Cortex of kidney (tissue), 1 donor: ENCODE measurements around the gene BCAS3.
"Not testable (repeated sequence)": the region's sequence is repeated elsewhere in the genome, so short reads cannot be mapped to it uniquely, and the experiment has no call there.

Experiments
- DNase-seq: peaks from one replicate; lab custom pipeline; 2025; lab: John Stamatoyannopoulos, UW

The BCAS3 gene

DNA sequence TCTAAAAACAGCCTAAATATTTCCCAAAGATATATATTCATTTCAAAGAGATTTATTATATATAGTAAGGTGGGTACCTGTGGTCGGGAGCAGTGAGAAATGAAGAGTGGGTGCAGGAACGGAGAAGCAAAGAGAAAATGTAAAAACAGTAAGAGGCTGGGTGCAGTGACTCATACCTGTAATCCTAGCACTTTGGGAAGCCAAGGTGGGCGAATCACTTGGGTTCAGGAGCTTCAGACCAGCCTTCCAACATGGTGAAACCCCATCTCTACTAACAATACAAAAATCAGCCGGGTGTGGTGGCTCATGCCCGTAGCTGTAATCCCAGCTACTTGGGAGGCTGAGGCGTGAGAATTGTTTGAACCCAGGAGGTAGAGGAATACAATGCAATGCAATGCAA lies 257.1 kb downstream of the BCAS3 start:
- DNase-seq = no peak

- not testable (repeated sequence) for DNase-seq
Measured at GRCh38 chr17:60935991-60936390, 258.3 kb downstream of the BCAS3 start.

DNA sequence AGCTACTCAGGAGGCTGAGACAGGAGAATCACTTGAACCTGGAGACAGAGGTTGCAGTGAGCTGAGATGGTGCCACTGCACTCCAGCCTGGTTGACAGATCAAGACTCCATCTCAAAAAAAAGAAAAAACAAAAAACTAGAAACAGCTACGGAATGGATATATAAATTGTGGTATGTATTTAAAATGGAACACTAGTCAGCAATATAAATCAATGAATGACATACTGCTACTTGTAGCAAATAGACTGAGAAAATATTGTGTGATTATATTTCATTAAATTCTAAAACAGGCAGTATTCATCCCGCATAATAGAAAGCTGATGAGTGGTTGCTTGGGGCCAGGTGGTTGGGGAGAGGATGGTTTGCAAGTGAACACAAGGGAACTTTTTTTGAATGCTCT lies 261.7 kb downstream of the BCAS3 start:
- DNase-seq = no peak

DNA sequence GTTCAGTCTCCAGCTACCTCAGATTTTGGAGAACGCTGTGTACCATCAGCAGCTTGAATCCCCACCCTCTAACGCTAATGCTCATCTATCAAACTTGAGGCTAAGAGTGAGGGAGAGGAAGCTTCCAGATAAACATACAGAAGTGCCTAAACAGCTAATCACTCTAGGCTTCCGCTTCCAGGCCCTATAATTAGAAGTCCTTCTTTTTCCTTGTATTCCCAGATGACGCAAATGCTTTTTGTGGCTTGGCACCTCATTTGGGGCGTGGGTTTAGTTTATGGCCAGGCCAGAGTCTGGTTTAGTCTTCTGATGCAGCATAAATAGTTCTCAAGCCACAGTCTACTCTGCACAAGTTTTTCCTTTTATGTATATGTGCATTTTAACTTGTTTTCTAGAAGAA lies 263.4 kb downstream of the BCAS3 start:
- DNase-seq = no peak

GRCh38 chr17:60941571-60941970 lies 263.9 kb downstream of the BCAS3 start:
- DNase-seq = no peak

- DNase-seq = no peak
Measured at GRCh38 chr17:60944751-60945150, 267.1 kb downstream of the BCAS3 start.

DNA sequence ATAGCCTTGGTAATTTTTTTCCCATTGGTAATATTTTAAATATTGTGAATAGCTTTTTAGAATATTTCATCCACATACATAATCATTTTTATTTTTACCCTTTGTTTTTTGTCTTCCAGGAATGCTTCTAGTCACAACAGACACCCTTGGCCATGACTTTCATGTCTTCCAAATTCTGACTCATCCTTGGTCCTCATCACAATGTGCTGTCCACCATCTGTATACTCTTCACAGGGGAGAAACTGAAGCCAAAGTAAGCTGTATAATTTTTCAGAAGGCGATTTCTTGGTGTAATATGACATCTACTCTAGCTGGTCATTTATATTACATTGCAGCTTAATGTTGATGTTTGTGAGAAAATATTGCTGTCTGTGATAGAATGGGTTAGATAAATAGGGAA lies 269.4 kb downstream of the BCAS3 start:
- DNase-seq = no peak

DNA sequence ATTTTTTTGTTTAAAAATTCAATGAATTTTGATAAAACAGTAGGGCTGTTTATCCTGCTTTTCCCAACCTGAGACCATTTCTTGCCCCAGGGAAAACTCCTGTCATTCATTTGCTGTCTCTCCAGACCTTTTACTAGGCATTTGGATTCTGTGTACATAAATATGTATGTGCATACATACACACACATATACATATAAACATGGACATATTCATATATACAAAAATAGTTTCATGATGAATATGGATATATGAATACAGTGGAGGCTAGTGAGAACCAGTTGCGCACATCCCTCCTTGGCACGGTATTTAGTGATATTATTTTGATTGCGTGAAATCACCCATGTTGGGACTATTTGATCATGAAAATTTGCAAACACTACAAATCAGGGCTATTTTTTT lies 269.9 kb downstream of the BCAS3 start:
- DNase-seq = no peak

- no peak for DNase-seq
Measured at GRCh38 chr17:60952747-60953146, 275.1 kb downstream of the BCAS3 start.

DNA sequence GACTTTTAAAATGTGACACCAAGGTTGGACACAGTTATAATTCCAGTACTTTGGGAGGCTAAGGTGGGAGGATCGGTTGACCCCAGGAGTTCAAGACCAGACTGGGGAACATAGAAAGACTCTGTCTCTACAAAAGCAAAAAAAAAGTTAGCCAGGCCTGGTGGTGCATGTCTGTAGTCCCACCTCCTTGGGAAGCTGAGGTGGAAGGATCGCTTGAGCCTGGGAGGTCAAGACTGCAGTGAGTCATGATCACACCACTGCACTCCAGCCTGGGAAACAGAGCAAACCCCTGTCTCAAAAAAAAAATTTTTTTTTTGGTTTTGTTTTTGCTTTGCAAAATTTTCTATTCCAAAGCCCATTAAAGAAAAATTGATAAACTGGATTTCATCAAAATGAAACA lies 281.4 kb downstream of the BCAS3 start:
- DNase-seq = no peak

DNA sequence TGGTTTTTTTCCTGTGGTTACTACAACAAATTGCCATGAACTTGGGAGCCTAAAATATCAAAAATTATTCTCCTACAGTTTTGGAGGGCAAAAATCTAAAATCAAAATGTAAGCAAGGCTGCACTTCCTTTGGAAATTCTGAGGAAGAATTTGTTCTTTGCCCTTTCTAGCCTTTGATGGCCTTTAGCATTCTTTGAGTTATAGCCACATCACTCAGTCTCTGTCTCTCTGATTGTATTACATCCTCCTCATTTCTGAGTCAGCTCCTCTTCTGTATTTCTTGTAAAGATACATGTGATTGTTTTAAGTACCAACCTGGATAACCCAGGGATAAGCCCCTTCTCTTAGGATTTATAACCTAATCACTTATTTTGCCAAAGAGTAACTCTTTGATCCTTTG lies 282.0 kb downstream of the BCAS3 start:
- DNase-seq = no peak

DNA sequence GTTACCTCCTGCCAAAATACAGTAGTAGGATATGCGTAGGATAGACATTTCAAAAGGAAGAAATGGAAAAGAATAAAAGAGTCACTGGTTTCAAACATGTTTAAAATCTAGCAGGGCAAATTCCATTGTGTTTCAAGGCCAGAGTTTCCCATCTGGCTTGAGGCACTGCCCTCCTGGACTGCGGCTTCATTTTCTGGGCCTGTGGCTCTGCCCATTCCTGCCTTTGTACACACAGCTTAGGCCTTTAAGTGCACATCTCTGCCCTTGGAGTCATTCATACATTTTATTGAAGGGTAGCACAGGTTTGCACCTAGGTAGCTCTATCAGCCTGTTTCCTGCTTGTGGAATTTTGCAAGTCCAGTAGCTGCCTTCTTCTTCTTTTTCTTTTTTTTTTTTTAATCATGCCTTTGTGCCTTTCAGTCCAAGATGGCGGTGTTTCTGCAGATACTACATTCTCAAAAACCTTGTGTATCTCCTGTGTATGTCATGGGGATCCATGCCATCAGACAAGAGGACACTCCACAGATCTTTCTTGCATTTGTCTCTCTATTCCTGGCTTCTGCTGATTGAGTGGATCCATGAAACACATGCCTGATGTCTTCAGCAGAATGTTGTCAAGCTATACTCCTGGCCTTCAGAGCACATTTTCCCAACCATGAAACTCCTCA lies 282.9 kb downstream of the BCAS3 start:
- DNase-seq = no peak

GRCh38 chr17:60964160-60964559 lies 286.5 kb downstream of the BCAS3 start:
- DNase-seq = no peak

- DNase-seq = no peak
Measured at GRCh38 chr17:60968266-60968665, 290.6 kb downstream of the BCAS3 start.

DNA sequence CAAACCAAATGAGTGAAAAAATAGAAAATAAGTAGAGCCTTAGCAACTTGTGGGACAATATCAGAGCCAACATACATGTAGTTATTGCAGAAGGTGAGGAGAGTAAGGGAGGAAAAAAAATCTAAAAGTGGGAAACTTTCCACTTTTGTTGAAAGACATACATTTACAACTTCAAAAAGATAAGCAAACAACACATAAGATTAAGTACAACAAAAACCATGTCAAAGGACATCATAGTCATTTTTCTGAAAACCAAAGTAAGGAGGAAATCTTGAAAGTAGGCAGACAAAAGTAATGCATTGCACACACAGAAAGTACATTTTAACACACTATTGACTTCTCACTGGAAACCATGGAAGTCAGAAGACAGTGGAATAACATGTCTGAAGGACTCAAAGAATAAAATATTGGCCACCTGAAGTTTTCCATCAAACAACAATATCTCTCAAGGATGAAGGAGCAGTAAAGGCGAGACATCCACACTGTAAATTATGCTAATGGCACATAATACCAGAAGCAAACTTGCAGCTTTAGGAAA lies 291.9 kb downstream of the BCAS3 start:
- DNase-seq = no peak

DNA sequence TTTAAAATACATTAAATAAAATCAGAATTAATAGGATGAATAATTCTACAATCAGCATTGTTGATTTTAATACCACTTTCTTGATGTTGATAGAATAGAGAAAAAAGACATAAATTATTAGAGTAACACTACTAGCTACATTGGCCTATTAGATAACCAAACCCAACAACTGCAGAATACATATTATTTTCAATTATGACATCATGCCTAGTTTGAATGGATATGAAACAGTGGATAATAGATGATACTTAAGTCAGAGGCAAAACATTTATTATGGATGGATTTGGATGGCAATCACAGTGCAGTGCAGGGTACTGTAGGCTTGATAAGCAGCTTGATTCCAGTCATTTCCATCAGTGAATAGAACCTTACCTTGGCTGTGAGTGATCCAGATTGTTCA lies 293.1 kb downstream of the BCAS3 start:
- DNase-seq = no peak

- no peak for DNase-seq
Measured at GRCh38 chr17:60971515-60972369, 294.1 kb downstream of the BCAS3 start.

GRCh38 chr17:60976861-60977260 lies 299.2 kb downstream of the BCAS3 start:
- not testable (repeated sequence) for DNase-seq

- DNase-seq = no peak
Measured at GRCh38 chr17:60989379-60989778, 311.7 kb downstream of the BCAS3 start.

DNA sequence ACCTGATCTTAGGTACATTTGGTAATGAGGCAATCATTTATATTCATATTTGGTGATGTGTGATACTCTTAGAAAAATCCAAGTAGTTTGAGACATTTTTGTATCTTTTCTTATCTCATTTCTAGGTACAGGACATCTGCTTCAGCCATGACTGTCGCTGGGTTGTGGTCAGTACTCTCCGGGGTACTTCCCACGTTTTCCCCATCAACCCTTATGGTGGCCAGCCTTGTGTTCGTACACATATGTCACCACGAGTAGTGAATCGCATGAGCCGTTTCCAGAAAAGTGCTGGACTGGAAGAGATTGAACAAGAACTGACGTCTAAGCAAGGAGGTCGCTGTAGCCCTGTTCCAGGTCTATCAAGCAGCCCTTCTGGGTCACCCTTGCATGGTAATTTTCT lies 312.2 kb downstream of the BCAS3 start:
- DNase-seq = no peak

GRCh38 chr17:60993497-60993896 lies 315.8 kb downstream of the BCAS3 start:
- DNase-seq = no peak

- DNase-seq = no peak
Measured at GRCh38 chr17:60995680-60996079, 318.0 kb downstream of the BCAS3 start.

- DNase-seq = no peak
Measured at GRCh38 chr17:61000911-61001310, 323.3 kb downstream of the BCAS3 start.
